Stimulated activated CD4-positive, alpha-beta T cell treated with anti-CD3 and anti-CD28 coated beads, Interleukin-1b, Interleukin-23, amount 100 ng/mL, for 24 hours (primary cell): ENCODE measurements around the gene DMRT1.
A peak's percentile ranks its signal among the peaks of the same experiment; 100 is the strongest.
"Not testable (repeated sequence)": the region's sequence is repeated elsewhere in the genome, so short reads cannot be mapped to it uniquely, and the experiment has no call there.

Experiments
- DNase-seq, 4 experiments: peaks; one replicate each; pipeline ENCODE4 v3.0.0-alpha.2; 2020; ENCODE audit warnings: low read depth in 4 of 4, low spot score in 1 of 4

The DMRT1 gene

DNA sequence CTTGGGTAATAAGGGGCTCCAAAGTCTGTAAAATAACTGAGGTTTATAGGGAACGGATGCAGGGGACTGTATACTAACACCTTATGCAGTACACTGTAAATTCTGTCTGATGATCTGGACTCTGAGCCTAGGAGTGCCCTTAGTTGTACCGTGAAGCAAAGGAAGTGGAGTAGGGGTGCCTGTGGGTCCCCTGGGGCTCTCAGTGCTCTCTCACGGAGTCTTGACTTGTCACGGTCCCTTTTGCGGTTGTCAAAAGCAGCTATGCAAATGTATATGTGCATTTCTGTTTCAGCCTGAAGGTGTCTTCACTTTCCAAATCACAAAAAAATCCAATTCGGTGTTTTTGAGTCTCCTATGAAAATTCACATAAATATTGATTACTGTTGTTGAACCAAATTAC is 17.8 kb downstream of the DMRT1 start:
- no peak for DNase-seq

DNA sequence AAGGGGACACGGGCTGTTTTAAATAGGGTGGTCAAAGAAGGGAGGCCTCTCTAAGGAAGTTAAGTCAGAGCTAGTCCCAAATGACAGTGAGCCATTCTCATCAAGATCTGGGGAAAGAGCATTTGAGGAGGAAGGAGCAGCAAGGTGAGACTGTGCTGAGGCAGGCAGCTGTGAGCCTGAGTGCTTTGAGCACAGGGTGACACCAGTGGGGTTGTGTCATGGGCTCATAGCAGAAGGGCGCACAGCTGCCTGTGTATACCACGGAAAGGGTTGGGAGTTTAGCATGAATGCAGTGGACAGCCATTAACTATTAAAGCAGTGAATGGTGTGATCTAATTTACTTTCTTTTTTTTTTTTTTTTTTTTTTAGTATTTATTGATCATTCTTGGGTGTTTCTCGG is 19.2 kb downstream of the DMRT1 start:
- DNase-seq: no peak

DNA sequence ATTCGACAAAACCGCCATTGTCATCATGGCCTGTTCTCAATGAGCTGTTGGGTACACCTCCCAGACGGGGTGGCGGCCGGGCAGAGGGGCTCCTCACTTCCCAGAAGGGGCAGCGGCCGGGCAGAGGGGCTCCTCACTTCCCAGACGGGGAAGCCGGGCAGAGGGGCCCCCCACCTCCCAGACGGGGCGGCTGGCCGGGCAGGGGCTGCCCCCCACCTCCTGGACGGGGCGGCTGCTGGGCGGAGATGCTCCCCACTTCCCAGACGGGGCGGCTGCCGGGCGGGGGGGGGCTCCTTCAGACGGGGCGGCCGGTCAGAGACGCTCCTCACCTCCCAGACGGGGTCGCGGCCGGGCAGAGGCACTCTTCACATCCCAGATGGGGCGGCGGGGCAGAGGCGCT is 20.0 kb downstream of the DMRT1 start:
- not testable (repeated sequence) for DNase-seq

GRCh38 chr9:875119-875962 is 33.8 kb downstream of the DMRT1 start:
- DNase-seq: no peak

DNA sequence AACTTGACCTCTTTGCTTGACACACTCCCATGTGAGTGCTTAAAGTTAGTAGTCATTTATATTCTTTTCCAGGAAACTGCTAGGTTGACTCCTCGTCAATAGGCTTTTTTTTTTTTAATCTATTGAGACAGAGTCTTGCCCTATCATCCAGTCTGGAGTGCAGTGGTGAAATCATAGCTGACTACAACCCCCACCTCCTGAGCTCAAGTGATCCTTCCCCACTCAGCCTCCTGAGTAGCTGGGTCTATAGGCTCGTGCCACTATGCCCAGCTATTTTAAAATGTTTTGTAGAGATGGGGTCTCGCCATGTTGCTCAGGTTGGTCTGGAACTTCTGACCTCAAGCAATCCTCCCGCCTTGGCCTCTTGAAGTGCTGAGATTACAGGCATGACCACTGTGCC is 34.9 kb downstream of the DMRT1 start:
- no peak for DNase-seq

- no peak for DNase-seq
These were observed 36.7 kb downstream of the DMRT1 start for GRCh38 chr9:878239-878638.

DNA sequence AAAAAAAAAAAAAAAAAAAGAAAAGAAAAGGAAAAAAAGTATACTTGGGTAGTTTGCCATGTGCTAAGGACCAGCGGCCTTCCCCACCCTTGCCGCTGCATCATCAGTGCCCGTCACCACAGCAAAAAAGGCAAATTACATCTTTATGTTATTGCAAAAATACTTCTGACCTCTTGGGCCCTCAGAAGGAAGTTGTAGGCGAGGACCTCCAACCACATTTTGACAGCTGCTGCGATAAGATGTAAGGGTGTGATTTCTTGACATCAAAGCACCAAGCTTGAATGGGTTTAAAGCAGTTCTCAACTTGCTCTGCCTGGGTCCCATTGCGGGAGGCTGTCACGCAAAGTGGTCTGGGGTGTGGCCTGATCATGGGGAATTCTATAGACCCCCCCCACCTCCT is 39.2 kb downstream of the DMRT1 start:
- DNase-seq: no peak

GRCh38 chr9:882416-882924 is 41.0 kb downstream of the DMRT1 start:
- DNase-seq: no peak

DNA sequence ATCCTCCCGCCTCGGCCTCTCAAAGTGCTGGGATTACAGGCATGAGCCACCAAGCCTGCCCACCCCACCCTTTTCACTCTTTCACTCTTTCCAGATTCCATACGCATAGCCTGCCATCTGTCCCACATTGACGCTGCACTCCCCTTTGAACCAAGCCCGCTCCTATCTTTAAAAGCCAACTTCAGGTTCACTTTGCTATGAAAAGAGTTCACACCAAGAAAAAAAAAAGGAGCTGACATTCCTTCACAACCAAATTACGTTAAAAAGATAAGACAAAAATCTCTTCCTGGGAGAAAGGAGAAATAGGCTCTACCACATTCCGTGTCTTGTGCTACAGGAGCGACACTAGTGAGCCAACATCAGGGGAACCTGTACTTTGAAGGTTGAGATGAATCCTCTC is 41.5 kb downstream of the DMRT1 start:
- no peak for DNase-seq

DNA sequence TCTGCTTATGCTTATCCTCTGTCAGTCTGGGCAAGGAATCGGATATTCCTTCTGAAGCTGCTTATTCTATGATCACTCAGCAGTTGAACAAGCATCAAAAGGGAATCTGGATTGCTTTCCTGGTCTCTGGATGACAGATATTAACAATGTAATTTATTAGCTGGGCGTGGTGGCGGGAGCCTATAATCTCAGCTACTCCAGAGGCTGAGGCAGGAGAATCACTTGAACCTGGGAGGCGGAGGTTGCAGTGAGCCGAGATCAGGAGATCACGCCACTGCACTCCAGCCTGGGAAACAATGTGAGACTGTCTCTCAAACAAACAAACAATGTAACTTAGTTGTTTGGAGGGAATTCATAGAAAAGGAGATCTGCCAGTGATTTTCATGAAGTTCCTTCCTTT is 45.4 kb downstream of the DMRT1 start:
- no peak for DNase-seq

DNA sequence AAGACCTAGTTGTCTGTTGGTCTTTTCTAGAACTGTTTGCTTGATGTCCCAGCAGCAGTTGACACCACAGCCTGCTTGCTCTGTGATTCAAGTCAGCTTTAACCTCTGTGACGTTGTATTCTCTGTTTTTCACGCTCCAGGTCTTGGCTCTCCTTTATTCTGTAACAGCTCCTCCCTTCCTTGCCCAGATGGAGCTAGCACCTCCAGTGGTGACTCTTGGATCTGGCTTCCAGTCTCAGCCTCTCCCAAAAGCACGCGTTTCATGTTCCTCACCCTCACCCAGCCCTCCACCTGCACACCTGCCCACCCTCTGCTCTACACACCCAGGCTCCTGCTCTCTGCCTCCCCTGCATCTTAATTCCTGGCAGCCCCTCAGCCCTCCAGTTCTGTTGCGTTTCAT is 50.6 kb downstream of the DMRT1 start:
- DNase-seq: no peak

- no peak for DNase-seq
These were observed 51.6 kb downstream of the DMRT1 start for GRCh38 chr9:893115-893514.

- peak in 3 of 4 experiments; percentile 5 to 55 (median 22) for DNase-seq
These were observed 52.4 kb downstream of the DMRT1 start for GRCh38 chr9:893843-894420.

DNA sequence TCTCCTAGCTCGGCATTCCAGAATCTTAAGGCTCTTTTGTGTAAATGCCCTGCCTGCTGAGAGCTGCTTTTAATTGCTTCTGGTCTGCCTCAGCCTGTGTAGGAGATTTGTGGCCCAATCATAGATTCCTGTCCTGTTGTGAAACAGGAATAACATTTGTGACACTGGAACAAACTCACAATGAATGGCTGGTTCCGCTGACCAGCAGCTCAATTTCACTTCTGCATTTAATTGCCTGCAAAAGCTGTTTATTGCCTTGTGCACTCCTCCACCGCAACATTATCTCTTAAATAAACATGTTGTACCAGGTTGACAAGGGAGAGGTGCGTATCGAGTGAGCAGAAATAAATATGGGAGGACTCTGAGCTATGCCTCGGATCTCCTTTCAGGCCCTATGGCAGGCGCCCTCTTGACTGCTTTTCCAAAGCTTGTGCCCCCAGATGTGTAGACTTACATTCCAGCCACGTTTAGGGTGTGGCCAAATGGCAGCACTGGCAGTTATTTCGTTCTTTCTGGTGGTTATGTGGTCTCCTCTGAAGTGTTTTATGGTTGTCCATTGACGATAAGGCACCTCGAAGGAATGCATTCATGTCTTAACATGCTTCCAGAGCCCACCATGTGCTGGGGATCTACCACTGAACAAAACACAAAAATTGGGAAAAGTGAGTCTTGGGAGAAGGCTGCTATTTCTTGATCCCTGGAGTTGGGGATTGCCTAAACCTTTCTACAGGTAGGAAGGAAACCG is 58.1 kb downstream of the DMRT1 start:
- no peak for DNase-seq

- DNase-seq: no peak
These were observed 62.4 kb downstream of the DMRT1 start for GRCh38 chr9:903886-904285.

GRCh38 chr9:905906-906305 is 64.4 kb downstream of the DMRT1 start:
- DNase-seq: no peak

- DNase-seq: no peak
These were observed 67.2 kb downstream of the DMRT1 start for GRCh38 chr9:908536-909205.

GRCh38 chr9:911005-911404 is 69.5 kb downstream of the DMRT1 start:
- DNase-seq: no peak

DNA sequence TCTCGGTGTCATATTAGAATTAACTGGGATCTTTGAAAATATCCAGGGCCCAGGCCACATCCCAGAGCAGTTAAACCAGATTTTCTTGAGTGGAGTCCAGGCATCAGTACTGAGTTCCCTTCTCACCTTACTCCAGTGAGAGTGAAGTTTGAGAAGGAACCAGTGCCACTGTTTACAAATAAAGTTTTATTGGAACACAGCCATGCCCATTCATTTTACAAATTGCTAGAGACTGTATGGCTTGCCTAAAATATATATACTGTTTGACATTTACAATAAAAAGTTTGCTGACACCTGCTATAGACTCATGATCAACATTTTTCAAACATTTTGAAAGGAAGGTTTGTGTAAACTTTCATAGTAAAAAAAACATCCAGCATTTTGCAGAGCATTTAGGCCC is 71.3 kb downstream of the DMRT1 start:
- DNase-seq: no peak

DNA sequence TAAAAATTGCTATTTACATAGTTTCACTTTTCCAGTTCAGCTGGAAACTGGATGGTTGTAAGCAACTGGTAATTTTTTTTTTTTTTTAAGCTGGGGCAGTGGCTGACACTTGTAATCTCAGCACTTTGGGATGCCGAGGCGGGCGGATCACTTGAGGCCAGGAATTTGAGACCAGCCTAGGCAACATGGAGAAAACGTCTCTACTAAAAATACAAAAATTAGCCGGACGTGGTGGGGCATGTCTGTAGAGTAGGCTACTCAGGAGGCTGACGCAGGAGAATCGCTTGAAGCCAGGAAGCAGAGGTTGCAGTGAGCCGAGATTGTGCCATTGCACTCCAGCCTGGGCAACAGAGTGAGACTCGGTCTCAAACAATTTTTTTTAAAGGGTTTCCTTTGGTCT is 72.0 kb downstream of the DMRT1 start:
- not testable (repeated sequence) for DNase-seq

GRCh38 chr9:917730-918129 is 76.2 kb downstream of the DMRT1 start:
- no peak for DNase-seq
